Neural progenitor cell (in vitro differentiated cells): ENCODE results near the gene SLC47A1. TPM values are rescaled to one million over a fixed set of nuclear protein-coding genes. Genes with fewer than 3 reads are reported as not detected.

Experiments used
- DNase-seq: peaks from one replicate; pipeline ENCODE4 v3.0.0-alpha.2; 2016; ENCODE audit warnings: low spot score
- H2AFZ ChIP-seq: fragments of 200-600 bp; sonication (generic); replicated peaks from 2 replicates; pipeline ENCODE4 v1.6.1; 2016; ENCODE audit warnings: antibody characterized with exemption
- H3F3A ChIP-seq: fragments of 200-600 bp; sonication (generic); 2 replicates; pipeline ENCODE4 v1.6.1; 2016; ENCODE audit warnings: antibody characterized with exemption, low read depth
- H3K27ac ChIP-seq: fragments of 200-600 bp; sonication (generic); 2 replicates; pipeline ENCODE4 v1.5.1; 2016; ENCODE audit warnings: mild to moderate bottlenecking
- H3K27me3 ChIP-seq: fragments of 200-600 bp; sonication (generic); 2 replicates; pipeline ENCODE4 v1.6.1; 2016; ENCODE audit warnings: mild to moderate bottlenecking, moderate library complexity
- H3K36me3 ChIP-seq: fragments of 200-600 bp; sonication (generic); 2 replicates; pipeline ENCODE4 v1.5.1; 2016
- H3K4me1 ChIP-seq: fragments of 200-600 bp; sonication (generic); 2 replicates; pipeline ENCODE4 v1.6.1; 2016; ENCODE audit warnings: mixed run types
- H3K4me2 ChIP-seq: fragments of 200-600 bp; sonication (generic); 2 replicates; pipeline ENCODE4 v1.6.1; 2016
- H3K4me3 ChIP-seq: fragments of 200-600 bp; sonication (generic); 2 replicates; pipeline ENCODE4 v1.5.1; 2016
- H3K79me2 ChIP-seq: fragments of 200-600 bp; sonication (generic); 2 replicates; pipeline ENCODE4 v1.6.1; 2016; ENCODE audit warnings: low read depth
- H3K9ac ChIP-seq: fragments of 200-600 bp; sonication (generic); 2 replicates; pipeline ENCODE4 v1.6.1; 2016
- H3K9me3 ChIP-seq: fragments of 200-600 bp; sonication (generic); 2 replicates; pipeline ENCODE4 v1.5.1; 2016; ENCODE audit warnings: low read depth
- H4K20me1 ChIP-seq: fragments of 200-600 bp; sonication (generic); 2 replicates; pipeline ENCODE4 v1.6.1; 2016; ENCODE audit warnings: low read depth
- H3K27ac Mint-ChIP-seq: 3 replicates; pipeline ENCODE4 v1.8.0; 2021; ENCODE audit warnings: mixed read lengths
- H3K27me3 Mint-ChIP-seq: 2 replicates; pipeline ENCODE4 v1.8.0; 2022; ENCODE audit warnings: low read depth, mild to moderate bottlenecking, inconsistent platforms, moderate library complexity, mixed read lengths; ENCODE audit not compliant: insufficient read depth
- H3K36me3 Mint-ChIP-seq: 3 replicates; pipeline ENCODE4 v1.8.0; 2021; ENCODE audit warnings: mixed read lengths
- H3K4me1 Mint-ChIP-seq: 3 replicates; pipeline ENCODE4 v1.8.0; 2021; ENCODE audit warnings: mixed read lengths
- H3K4me3 Mint-ChIP-seq: 3 replicates; pipeline ENCODE4 v1.8.0; 2021; ENCODE audit warnings: mild to moderate bottlenecking, moderate library complexity, mixed read lengths
- H3K9me3 Mint-ChIP-seq: 3 replicates; pipeline ENCODE4 v1.8.0; 2020; ENCODE audit warnings: mixed read lengths
- EZH2 ChIP-seq: fragments of 200-600 bp; sonication (generic); IDR thresholded peaks from 2 replicates; pipeline ENCODE4 v1.6.1; 2017; ENCODE audit warnings: antibody characterized with exemption, mild to moderate bottlenecking, moderate library complexity
- EZH2phosphoT487 ChIP-seq: fragments of 200-600 bp; sonication (generic); IDR thresholded peaks from 2 replicates; pipeline ENCODE4 v1.6.1; 2017; ENCODE audit warnings: antibody characterized with exemption
- total RNA-seq: library from RNA; depleted of rRNA; stranded (reverse); fragments of >200 nt; gene quantifications from 2 replicates; pipeline ENCODE4 v1.2.3, GENCODE V29; 2015; ENCODE audit warnings: low replicate concordance
- TF ChIP-seq, protein P1 (sequence below): fragments of 200-600 bp; sonication (generic); IDR thresholded peaks from 2 replicates; pipeline ENCODE4 v1.5.1; 2017; ENCODE audit warnings: antibody characterized with exemption, mild to moderate bottlenecking

Gene SLC47A1
- total RNA-seq, 1 donor from 2014 or later, result 2.1 TPM

GRCh38 chr17:19495828-19496528, 37.7 kb upstream of the SLC47A1 start:
- peaks cover 10% of the 10 kb centered on the region for H3F3A ChIP-seq
- H3K27me3 ChIP-seq, result no peaks in the 10 kb centered on the region
- Mint-ChIP-seq H3K9me3 (no peaks in the 10 kb centered on the region), H3K27me3 (no peaks in the 10 kb centered on the region), H3K4me1 (peaks cover 6% of the 10 kb centered on the region), H3K4me3 (no peak overlapping the region), H3K27ac (peak overlapping the region; percentile 72), H3K36me3 (no peaks in the 10 kb centered on the region)
- no peaks in the 10 kb centered on the region for H4K20me1 ChIP-seq
- H3K9ac ChIP-seq, result no peak overlapping the region
- no peaks in the 10 kb centered on the region for H3K4me1 ChIP-seq
- H3K27ac ChIP-seq, result no peak overlapping the region
- no peaks in the 10 kb centered on the region for H3K36me3 ChIP-seq
- no peaks in the 10 kb centered on the region for H3K79me2 ChIP-seq
- H3K4me3 ChIP-seq, result no peak overlapping the region
- H2AFZ ChIP-seq, result no peak overlapping the region
- no peak overlapping the region for H3K4me2 ChIP-seq
- no peaks in the 10 kb centered on the region for H3K9me3 ChIP-seq
- TF ChIP-seq EZH2phosphoT487 (no peak), EZH2 (no peak)
- TF ChIP-seq, protein P1, sequence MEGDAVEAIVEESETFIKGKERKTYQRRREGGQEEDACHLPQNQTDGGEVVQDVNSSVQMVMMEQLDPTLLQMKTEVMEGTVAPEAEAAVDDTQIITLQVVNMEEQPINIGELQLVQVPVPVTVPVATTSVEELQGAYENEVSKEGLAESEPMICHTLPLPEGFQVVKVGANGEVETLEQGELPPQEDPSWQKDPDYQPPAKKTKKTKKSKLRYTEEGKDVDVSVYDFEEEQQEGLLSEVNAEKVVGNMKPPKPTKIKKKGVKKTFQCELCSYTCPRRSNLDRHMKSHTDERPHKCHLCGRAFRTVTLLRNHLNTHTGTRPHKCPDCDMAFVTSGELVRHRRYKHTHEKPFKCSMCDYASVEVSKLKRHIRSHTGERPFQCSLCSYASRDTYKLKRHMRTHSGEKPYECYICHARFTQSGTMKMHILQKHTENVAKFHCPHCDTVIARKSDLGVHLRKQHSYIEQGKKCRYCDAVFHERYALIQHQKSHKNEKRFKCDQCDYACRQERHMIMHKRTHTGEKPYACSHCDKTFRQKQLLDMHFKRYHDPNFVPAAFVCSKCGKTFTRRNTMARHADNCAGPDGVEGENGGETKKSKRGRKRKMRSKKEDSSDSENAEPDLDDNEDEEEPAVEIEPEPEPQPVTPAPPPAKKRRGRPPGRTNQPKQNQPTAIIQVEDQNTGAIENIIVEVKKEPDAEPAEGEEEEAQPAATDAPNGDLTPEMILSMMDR, result no peak
- DNase-seq, result no peak

DNA sequence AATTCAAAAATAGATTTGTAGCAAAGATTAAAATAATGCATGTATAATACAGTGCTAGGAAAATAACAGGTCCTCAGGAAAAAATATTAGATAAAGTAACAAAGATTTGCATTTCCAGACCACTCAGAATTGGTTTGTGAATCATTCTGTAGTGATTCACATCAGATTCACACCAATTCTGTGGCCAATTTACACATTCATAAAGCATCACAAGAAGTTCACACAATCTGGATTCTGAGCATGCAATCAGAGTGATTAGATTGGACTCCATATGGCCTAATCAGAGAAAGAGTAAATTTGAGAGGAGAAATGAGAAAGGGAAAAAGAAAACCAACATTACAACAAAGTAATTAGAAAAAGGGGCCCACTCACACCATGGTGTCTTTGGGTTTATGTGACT, 36.0 kb upstream of the SLC47A1 start:
- Histone ChIP-seq H3K4me1 (no peaks in the 10 kb centered on the region), H4K20me1 (no peaks in the 10 kb centered on the region), H3K4me3 (no peak overlapping the region), H3K27me3 (no peaks in the 10 kb centered on the region), H2AFZ (no peak overlapping the region), H3K27ac (no peak overlapping the region), H3K79me2 (no peaks in the 10 kb centered on the region), H3K9ac (no peak overlapping the region), H3K9me3 (no peaks in the 10 kb centered on the region), H3F3A (peaks cover 4% of the 10 kb centered on the region), H3K4me2 (no peak overlapping the region), H3K36me3 (no peaks in the 10 kb centered on the region)
- H3K4me3 Mint-ChIP-seq, result no peak overlapping the region
- peaks cover 3% of the 10 kb centered on the region for H3K4me1 Mint-ChIP-seq
- H3K9me3 Mint-ChIP-seq, result no peaks in the 10 kb centered on the region
- TF ChIP-seq, protein P1, result no peak
- TF ChIP-seq EZH2, result no peak
- TF ChIP-seq EZH2phosphoT487, result no peak
- H3K27ac Mint-ChIP-seq, result no peak overlapping the region
- no peak for DNase-seq
- H3K27me3 Mint-ChIP-seq, result no peaks in the 10 kb centered on the region
- no peaks in the 10 kb centered on the region for H3K36me3 Mint-ChIP-seq

DNA sequence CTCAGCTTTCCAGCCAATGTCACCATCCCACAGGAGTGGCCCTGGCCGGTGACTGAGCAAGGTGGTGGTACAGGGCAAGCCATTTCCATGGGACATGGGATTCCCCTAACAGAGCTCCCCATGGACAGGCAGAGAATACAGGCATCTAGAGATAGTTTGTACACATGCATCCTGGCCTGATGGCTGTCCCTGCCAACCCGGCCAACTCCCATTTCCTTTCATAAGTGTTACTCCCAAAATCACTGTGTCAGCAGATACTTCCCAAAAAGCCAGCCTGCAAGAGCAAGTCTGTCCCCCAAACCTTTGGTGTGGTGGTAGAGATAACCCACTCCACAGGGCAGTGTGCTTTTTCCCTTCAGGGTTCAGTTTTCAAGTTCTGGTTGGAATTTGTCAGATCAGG, 32.4 kb upstream of the SLC47A1 start:
- Histone ChIP-seq H3K4me1 (no peaks in the 10 kb centered on the region), H3K27me3 (no peaks in the 10 kb centered on the region), H4K20me1 (no peaks in the 10 kb centered on the region), H3K9me3 (no peaks in the 10 kb centered on the region), H3K4me2 (no peak overlapping the region), H3K36me3 (no peaks in the 10 kb centered on the region), H3K79me2 (no peaks in the 10 kb centered on the region), H3K27ac (no peak overlapping the region), H3F3A (peaks cover 5% of the 10 kb centered on the region), H3K9ac (no peak overlapping the region), H2AFZ (no peak overlapping the region), H3K4me3 (no peak overlapping the region)
- H3K27me3 Mint-ChIP-seq, result peaks cover 3% of the 10 kb centered on the region
- no peaks in the 10 kb centered on the region for H3K36me3 Mint-ChIP-seq
- DNase-seq, result no peak
- no peak overlapping the region for H3K4me3 Mint-ChIP-seq
- H3K4me1 Mint-ChIP-seq, result peaks cover 15% of the 10 kb centered on the region
- H3K9me3 Mint-ChIP-seq, result no peaks in the 10 kb centered on the region
- TF ChIP-seq EZH2, result no peak
- TF ChIP-seq, protein P1, result no peak
- no peak for TF ChIP-seq EZH2phosphoT487
- H3K27ac Mint-ChIP-seq, result no peak overlapping the region
